IPS-20b (cell line): ENCODE results near the gene APCDD1L.
A peak's percentile ranks its signal among the peaks of the same experiment; 100 is the strongest.

Source experiments
- H3K27ac ChIP-seq: one replicate; pipeline ENCODE4 v1.5.1; 2013; ENCODE audit warnings: low read length
- H3K27me3 ChIP-seq: 2 replicates; pipeline ENCODE4 v1.6.1; 2013; ENCODE audit warnings: mild to moderate bottlenecking, low read length, inconsistent platforms; ENCODE audit not compliant: insufficient read depth
- H3K36me3 ChIP-seq: 2 replicates; pipeline ENCODE4 v1.6.1; 2013; ENCODE audit warnings: low read depth, mild to moderate bottlenecking, inconsistent platforms, low read length, moderate library complexity; ENCODE audit not compliant: insufficient read depth
- H3K4me1 ChIP-seq: 2 replicates; pipeline ENCODE4 v1.6.1; 2013; ENCODE audit warnings: mild to moderate bottlenecking, control low read depth, inconsistent platforms, low read length, moderate library complexity; ENCODE audit not compliant: insufficient read depth
- H3K4me3 ChIP-seq: 2 replicates; pipeline ENCODE4 v1.5.1; 2013; ENCODE audit warnings: mild to moderate bottlenecking, low read length, inconsistent platforms
- H3K9ac ChIP-seq: 2 replicates; pipeline ENCODE4 v1.6.1; 2013; ENCODE audit warnings: low read depth, mild to moderate bottlenecking, inconsistent platforms, low read length, moderate library complexity
- H3K9me3 ChIP-seq: 2 replicates; pipeline ENCODE4 v1.6.1; 2013; ENCODE audit warnings: mild to moderate bottlenecking, low read depth, low read length, inconsistent platforms; ENCODE audit not compliant: insufficient read depth

APCDD1L gene

DNA sequence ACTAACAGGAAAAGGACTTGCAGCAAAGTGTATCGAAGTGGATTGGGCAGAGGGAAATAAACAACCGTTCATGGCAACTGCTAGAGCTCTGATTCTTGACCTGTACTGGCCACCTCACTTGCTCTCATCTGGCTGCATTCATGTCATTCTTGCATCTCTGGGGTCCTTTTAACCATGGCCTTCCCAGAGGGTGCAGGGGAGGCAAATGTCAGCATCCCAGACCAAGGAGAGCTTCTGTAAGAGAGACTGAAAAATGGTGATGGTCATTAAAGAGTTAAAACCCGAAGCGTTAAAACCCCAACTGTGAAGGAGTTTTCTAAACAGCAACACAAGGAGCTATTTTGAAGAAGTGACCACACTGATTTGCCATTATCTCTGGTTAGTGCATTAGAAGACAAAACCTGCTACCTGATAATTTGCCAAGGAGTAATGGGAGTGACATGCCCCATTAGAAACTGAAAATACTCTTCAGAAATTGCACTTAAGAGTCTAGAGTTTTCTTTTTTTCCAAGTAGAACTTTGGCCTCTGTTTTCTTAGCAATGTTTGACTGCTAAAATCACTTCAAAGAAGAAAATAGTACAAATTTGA lies 62.4 kb downstream of the APCDD1L start:
- Histone ChIP-seq H3K4me1 (peaks cover 15% of the 10 kb centered on the region; the same call in 1 of the 2 replicates), H3K27ac (no peak overlapping the region), H3K4me3 (0 out of 2 replicates have a peak overlapping the region, but pooled peaks have one; percentile 11), H3K36me3 (peaks cover 8% of the 10 kb centered on the region; the same call in 1 of the 2 replicates), H3K27me3 (no peaks in the 10 kb centered on the region), H3K9me3 (no peaks in the 10 kb centered on the region), H3K9ac (peak overlapping the region; percentile 28; the same call in 1 of the 2 replicates)

DNA sequence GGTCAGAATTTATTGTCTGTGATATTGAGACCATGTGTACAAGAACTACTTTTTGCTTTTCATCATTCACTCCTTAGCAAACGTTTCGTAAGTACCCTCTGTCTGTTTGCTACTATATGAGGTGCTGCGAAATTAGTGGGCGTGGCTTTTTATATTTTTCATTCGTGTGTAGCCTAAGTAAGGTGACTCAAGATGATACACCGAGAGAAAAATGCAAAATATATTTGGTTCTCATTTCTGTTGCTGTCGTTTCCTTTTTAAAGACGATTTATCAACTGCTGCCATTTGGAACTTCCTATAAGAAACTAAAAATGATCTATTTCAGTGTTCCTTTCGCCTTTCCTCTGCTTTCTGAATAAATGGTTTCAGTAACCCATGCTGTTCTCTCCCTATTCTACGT lies 64.9 kb downstream of the APCDD1L start:
- H3K27ac ChIP-seq = no peak overlapping the region
- H3K27me3 ChIP-seq = no peaks in the 10 kb centered on the region
- peaks cover 15% of the 10 kb centered on the region; the same call in 1 of the 2 replicates for H3K4me1 ChIP-seq
- peaks cover 14% of the 10 kb centered on the region; the same call in 1 of the 2 replicates for H3K36me3 ChIP-seq
- no peak overlapping the region for H3K9ac ChIP-seq
- no peaks in the 10 kb centered on the region for H3K9me3 ChIP-seq
- no peak overlapping the region for H3K4me3 ChIP-seq

DNA sequence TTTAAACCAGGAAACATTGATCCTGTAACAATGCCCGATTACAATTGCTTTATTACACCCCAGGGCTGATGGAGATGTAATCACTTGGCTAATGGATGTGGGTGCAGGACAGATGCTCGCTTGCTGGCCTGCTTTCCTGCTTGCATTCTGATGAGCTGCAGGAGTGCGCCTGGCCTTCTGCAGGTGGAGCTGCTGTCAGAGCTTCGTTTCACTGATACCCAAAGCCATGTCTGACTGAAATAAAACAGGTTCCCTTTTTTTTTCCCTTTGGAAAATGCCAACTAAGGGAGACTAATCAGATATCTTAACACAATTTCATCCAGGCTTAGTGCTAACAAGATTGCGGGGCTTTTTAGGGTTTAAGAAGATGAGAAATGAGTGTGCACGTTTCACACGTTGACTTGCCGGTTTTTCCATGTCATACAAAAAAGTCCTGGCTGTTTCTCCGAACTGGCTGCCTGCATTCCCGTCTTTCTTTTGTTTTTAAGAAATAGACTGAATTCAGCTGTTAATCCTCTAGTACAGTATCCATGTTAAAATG lies 65.4 kb downstream of the APCDD1L start:
- no peak overlapping the region for H3K4me3 ChIP-seq
- peaks cover 19% of the 10 kb centered on the region for H3K36me3 ChIP-seq
- no peaks in the 10 kb centered on the region for H3K9me3 ChIP-seq
- H3K27ac ChIP-seq = no peak overlapping the region
- peaks cover 15% of the 10 kb centered on the region; the same call in 1 of the 2 replicates for H3K4me1 ChIP-seq
- no peak overlapping the region for H3K9ac ChIP-seq
- no peaks in the 10 kb centered on the region for H3K27me3 ChIP-seq

DNA sequence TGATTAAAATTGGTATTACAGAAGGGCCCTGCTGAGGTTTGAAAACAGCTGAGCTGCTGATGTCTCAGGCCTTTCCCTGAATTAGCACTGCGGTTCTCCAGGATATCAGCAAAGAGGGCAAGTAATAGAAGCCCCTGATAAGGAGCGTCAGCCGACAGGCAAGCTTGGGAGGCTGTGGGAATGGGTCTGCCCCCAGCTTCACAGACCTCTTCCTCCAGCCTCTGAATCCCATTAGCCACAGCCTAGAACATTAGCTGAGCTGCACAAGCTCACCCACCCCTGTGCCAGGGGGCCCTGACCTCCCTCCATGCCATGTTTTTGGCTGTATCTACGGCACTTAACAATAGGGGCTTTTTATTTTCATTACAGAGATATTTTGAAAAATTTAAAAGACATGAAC lies 66.2 kb downstream of the APCDD1L start:
- H3K36me3 ChIP-seq = peaks cover 27% of the 10 kb centered on the region

DNA sequence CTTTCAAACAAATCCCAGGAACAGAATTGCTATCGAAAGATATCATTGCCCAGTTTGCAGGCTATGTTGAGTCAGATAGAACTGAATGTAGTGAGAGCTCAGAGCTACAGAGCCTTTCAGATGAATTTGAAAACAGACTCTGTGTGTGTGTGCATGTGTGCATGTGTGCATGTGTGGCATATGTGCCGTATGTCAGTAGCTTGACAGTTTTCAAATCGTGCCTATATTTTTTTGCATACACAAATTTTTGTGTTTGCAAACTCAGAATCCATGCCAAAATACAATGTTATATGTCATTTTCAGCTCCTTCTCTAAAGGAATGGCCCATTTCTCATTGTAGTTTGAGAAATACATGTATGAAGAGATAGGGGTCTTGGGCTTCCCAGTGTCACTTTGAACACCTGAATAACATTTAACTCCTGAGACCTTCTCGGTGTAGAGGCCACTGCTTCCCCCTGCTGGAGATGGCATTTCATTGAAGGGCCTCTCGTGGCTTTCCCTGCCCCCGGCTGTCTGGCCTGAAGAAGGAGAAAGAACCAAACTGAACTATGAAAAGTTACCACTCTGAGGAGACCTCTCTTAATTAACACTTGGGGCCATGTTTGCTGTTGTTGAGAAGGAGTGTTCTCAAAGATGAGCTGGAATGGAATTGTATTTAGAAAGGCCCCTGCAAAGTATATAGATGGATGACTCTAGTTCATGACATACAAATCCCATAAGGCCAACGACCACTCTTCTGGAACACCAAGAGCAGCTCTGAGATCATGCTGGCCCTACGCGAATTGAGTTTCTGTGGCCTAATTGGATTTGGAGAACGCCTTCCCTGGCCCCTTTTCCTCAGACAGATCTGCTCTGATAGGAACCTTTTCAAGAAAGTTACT lies 67.4 kb downstream of the APCDD1L start:
- Histone ChIP-seq H3K27ac (no peak overlapping the region), H3K4me3 (no peak overlapping the region), H3K9ac (no peak overlapping the region), H3K36me3 (peaks cover 30% of the 10 kb centered on the region), H3K27me3 (no peaks in the 10 kb centered on the region), H3K4me1 (peaks cover 8% of the 10 kb centered on the region; the same call in 1 of the 2 replicates), H3K9me3 (no peaks in the 10 kb centered on the region)

More for the DNA sequence above, 66.2 kb downstream of the APCDD1L start:
- peaks cover 15% of the 10 kb centered on the region; the same call in 1 of the 2 replicates for H3K4me1 ChIP-seq
- no peak overlapping the region for H3K4me3 ChIP-seq
- H3K9me3 ChIP-seq = no peaks in the 10 kb centered on the region
- no peaks in the 10 kb centered on the region for H3K27me3 ChIP-seq
- no peak overlapping the region for H3K27ac ChIP-seq
- H3K9ac ChIP-seq = no peak overlapping the region

DNA sequence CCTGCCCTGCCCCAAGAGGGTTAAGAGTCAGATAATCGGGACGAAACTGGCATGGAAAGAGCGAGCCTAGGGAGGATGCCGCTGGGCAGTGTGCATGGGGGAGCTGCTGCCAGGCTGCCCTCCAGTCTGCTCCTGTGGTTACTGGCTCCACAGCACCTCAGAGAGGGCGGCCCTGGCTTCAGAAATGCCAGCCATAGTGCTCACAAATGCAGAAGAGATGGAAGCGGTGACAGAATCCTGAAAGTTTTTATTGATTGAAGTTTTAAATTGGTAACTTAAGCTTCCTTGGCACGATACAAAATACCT lies 68.3 kb downstream of the APCDD1L start:
- Histone ChIP-seq H3K4me1 (peaks cover 8% of the 10 kb centered on the region; the same call in 1 of the 2 replicates), H3K36me3 (peaks cover 30% of the 10 kb centered on the region), H3K4me3 (no peak overlapping the region), H3K27ac (no peak overlapping the region), H3K9ac (no peak overlapping the region), H3K9me3 (no peaks in the 10 kb centered on the region), H3K27me3 (no peaks in the 10 kb centered on the region)

DNA sequence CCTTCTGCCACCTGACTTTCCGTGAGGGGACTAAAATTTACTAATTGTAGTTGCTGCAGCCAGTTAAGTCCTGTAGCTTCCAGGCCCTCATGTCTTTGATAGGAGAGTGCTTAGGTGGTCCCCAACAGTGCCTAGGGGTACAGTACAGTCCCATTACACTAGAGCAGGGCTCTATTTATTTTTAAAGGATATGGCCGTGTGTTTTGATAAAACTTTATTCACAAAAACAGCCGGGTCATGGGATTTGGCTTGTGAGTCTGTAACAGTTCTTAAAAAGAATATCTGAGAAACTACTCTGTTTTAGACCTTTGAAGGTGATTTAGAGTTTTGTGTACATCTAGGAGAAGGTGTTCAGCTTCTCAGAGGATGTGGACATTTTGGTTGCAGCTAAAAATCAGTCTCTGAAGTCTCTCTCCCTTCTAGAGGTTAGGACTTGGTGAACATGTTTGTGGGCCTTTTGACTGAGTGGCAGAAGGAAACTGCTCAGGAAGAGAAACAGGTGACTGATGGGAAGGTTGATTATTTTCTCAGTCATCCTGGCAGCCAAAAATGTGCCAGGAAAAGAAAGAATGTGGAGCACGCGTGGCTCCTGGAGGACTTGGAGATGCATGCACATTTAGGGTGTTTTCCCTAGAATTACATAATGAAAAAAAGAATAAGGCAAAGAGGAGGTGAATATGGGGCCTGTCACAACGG lies 68.8 kb downstream of the APCDD1L start:
- Histone ChIP-seq H3K36me3 (peaks cover 30% of the 10 kb centered on the region), H3K27ac (no peak overlapping the region), H3K4me3 (no peak overlapping the region), H3K27me3 (no peaks in the 10 kb centered on the region), H3K9me3 (no peaks in the 10 kb centered on the region), H3K9ac (no peak overlapping the region), H3K4me1 (peaks cover 10% of the 10 kb centered on the region; the same call in 1 of the 2 replicates)

DNA sequence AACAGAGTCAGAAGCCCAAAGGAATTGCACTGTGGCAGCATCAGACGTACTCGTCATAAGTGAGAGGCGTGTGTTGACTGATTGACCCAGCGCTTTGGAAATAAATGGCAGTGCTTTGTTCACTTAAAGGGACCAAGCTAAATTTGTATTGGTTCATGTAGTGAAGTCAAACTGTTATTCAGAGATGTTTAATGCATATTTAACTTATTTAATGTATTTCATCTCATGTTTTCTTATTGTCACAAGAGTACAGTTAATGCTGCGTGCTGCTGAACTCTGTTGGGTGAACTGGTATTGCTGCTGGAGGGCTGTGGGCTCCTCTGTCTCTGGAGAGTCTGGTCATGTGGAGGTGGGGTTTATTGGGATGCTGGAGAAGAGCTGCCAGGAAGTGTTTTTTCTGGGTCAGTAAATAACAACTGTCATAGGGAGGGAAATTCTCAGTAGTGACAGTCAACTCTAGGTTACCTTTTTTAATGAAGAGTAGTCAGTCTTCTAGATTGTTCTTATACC lies 70.4 kb downstream of the APCDD1L start:
- H3K9me3 ChIP-seq = no peaks in the 10 kb centered on the region
- peaks cover 35% of the 10 kb centered on the region for H3K36me3 ChIP-seq
- no peak overlapping the region for H3K9ac ChIP-seq
- peaks cover 10% of the 10 kb centered on the region; the same call in 1 of the 2 replicates for H3K4me1 ChIP-seq
- no peak overlapping the region for H3K27ac ChIP-seq
- no peak overlapping the region for H3K4me3 ChIP-seq
- no peaks in the 10 kb centered on the region for H3K27me3 ChIP-seq

DNA sequence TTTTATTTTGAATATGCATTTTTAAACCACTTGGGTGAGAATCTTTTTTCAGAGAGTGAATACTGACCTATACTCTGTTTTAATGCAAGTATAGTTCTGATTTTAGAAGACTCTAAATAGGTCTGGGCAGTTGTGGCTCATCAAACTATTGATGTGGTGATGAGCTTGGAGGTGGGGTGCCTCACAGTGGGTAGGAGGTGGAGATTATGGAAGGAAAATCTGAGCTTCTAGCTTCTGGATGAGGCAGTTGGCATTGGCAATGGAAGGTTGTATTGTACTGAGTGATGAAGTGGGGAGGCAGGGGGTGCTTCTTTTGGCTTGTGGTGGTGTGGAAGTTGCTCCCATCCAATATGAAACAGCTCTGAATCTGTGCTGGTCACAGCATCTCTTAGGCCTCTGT lies 73.5 kb downstream of the APCDD1L start:
- Histone ChIP-seq H3K27me3 (no peaks in the 10 kb centered on the region), H3K36me3 (peaks cover 26% of the 10 kb centered on the region)

DNA sequence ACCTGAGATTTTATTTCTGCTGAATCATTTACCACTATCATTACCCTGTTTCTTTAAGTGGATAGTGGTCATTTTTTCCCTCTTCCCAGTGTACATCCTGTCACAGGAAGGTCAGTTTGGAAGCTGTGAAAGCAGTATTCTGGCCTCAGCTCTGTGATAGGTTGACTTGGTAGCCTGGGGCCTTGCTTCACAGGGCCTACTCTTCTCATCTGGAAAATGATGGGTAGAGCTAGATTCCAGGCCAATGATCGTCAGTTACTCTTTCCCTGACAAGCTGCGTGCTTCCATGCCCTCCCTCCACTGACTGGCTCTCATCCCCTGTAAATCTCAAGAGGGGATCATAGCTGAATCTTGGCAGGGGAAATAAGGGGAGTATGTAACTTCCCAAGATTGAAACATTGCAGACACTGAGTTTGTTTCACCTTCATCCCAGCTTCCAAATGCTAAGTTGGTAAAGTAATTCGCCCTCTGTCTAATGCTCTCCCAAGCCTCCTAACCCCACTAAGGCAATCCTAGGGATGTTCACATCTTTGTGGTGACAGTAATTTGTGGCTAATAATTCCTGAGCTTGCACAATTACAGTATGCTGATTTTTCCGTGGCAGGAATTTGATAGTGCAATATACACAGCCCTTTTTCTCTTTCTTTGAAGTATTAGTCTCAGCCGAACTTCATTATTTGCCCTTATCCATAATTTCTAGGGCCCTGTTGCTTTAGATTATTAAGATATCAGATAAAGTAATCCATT lies 75.0 kb downstream of the APCDD1L start:
- H3K9me3 ChIP-seq = no peaks in the 10 kb centered on the region
- H3K27me3 ChIP-seq = no peaks in the 10 kb centered on the region
- H3K9ac ChIP-seq = peak overlapping the region; percentile 14; the same call in 1 of the 2 replicates
- H3K36me3 ChIP-seq = peaks cover 20% of the 10 kb centered on the region
- H3K4me3 ChIP-seq = no peak overlapping the region
- H3K4me1 ChIP-seq = peaks cover 22% of the 10 kb centered on the region; the same call in 1 of the 2 replicates
- no peak overlapping the region for H3K27ac ChIP-seq

More for the DNA sequence above, 73.5 kb downstream of the APCDD1L start:
- no peak overlapping the region for H3K27ac ChIP-seq
- H3K9me3 ChIP-seq = no peaks in the 10 kb centered on the region
- peaks cover 15% of the 10 kb centered on the region; the same call in 1 of the 2 replicates for H3K4me1 ChIP-seq
- H3K9ac ChIP-seq = no peak overlapping the region
- no peak overlapping the region for H3K4me3 ChIP-seq
